ENCODE results near the gene NNMT. TPM values are rescaled to one million over a fixed set of nuclear protein-coding genes. Genes with fewer than 3 reads are reported as not detected.

Gene NNMT
- total RNA-seq, 1 experiment from 2014 or later: not detected

- TF ChIP-seq CTCF (IDR thresholded peaks at IDR 0.05 in 2 of 3, conservative IDR thresholded peaks at IDR 0.05 in 1 of 3; ENCODE audit: borderline replicate concordance in 1 of 3, insufficient read depth in 1 of 3, low read depth in 2 of 3, low read length in 2 of 3) (no peak), SRF (IDR thresholded peaks at IDR 0.05; ENCODE audit: low read depth) (no peak)
Measured at GRCh38 chr11:114291381-114291780, 4.8 kb upstream of the NNMT start (continued).

DNA sequence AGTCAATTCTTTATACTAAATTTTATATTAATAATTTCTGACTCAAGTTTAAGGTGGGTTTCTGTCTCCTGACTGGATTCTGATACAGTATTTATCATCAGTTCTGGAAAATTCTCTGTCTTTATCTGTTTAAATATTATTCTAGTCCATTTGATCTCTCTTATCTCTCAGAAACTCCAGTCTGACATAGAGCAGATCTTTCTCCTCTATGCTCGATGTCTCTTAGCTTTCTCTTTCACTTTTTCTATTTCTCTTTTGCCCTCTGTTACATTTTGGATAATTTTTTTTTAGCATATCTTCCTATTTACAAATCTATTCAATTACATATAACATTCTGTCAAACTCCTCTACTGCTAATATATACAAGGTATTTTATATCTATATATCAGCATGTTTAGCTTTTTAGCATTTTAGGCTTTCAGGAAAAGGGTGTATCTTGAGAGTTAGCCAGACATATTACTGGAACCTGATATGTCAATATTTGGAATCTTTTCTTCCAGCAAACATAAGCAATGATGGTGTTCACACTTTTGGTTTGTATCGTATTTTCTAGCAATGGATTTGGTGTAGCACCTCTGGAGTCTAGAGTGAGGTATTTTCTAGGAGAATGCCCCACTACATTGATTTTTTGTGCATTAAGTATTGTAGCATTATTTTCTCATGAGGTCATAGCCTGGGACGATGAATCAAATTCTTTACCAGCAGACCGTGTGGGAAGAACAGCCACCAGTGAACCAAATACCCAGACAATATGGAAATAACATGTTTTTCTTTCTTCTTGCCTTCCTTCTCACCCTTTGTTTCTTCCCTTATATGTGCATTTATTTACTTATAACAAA is 4.1 kb upstream of the NNMT start:
- no peaks in the 10 kb centered on the region for H3K4me1 ChIP-seq (ENCODE audit: control insufficient read depth in 1 of 2, insufficient read depth in 2 of 2, low read length in 2 of 2)
- POLR2A ChIA-PET: no interaction called here
- H3K9me3 ChIP-seq (ENCODE audit: control insufficient read depth in 1 of 2, insufficient read depth in 1 of 2, low read depth in 1 of 2, low read length in 2 of 2): no peaks in the 10 kb centered on the region
- no peaks in the 10 kb centered on the region for H3K9me2 ChIP-seq (ENCODE audit: insufficient read depth)
- no peak overlapping the region for H3K4me3 ChIP-seq (replicated peaks in 1 of 2; ENCODE audit: low read depth in 1 of 2, low read length in 2 of 2)
- H3K9ac ChIP-seq (ENCODE audit: low read length): no peak overlapping the region
- no peaks in the 10 kb centered on the region for H3K36me3 ChIP-seq (ENCODE audit: control insufficient read depth in 1 of 2, insufficient read depth in 2 of 2, low read length in 2 of 2)
- no peaks in the 10 kb centered on the region for H4K20me1 ChIP-seq (ENCODE audit: insufficient read depth)
- RAD21 ChIA-PET (ENCODE audit: low non-redundant PET in 1 of 2, low total read pairs in 2 of 2, uncharacterized antibody in 2 of 2, unreplicated experiment in 2 of 2): no interaction called here
- ATAC-seq (no peak), DNase-seq (ENCODE audit: low read depth, low spot score) (no peak)
- CTCF ChIA-PET: no interaction called here
- intact Hi-C loops (cut with micrococcal nuclease): no loop called here
- no peak overlapping the region for H3K4me2 ChIP-seq (ENCODE audit: low read length)
- H3K27ac ChIP-seq (ENCODE audit: low read depth, low read length): no peak overlapping the region
- TF ChIP-seq CTCF (IDR thresholded peaks at IDR 0.05 in 2 of 3, conservative IDR thresholded peaks at IDR 0.05 in 1 of 3; ENCODE audit: borderline replicate concordance in 1 of 3, insufficient read depth in 1 of 3, low read depth in 2 of 3, low read length in 2 of 3) (no peak), EZH2 (IDR thresholded peaks at IDR 0.05) (no peak), YY1 (IDR thresholded peaks at IDR 0.05; ENCODE audit: extremely low read depth, insufficient replicate concordance, low read depth, low read length) (no peak), ELF1 (IDR thresholded peaks at IDR 0.05; ENCODE audit: borderline replicate concordance, low read depth) (no peak), RAD21 (IDR thresholded peaks at IDR 0.05; ENCODE audit: low read depth) (no peak), EGR1 (IDR thresholded peaks at IDR 0.05; ENCODE audit: low read depth) (no peak), SRF (IDR thresholded peaks at IDR 0.05; ENCODE audit: low read depth) (no peak), REST (IDR thresholded peaks at IDR 0.05; ENCODE audit: low read depth) (no peak), POLR2AphosphoS5 (IDR thresholded peaks at IDR 0.05; ENCODE audit: low read depth, low read length) (no peak), TCF7L2 (IDR thresholded peaks at IDR 0.05; ENCODE audit: borderline replicate concordance, extremely low read depth, insufficient read depth, insufficient read length) (no peak), CBX3 (IDR thresholded peaks at IDR 0.05; ENCODE audit: low read depth) (no peak)
- H3K27me3 ChIP-seq (ENCODE audit: insufficient read depth, low read length): peaks cover 17% of the 10 kb centered on the region; the same call in 1 of the 2 replicates
- H2AFZ ChIP-seq (ENCODE audit: low read depth, low read length, poor library complexity, severe bottlenecking): no peak overlapping the region
- no peaks in the 10 kb centered on the region for H3K79me2 ChIP-seq (ENCODE audit: insufficient read depth, low read length)
- BruUV-seq (replicated peaks): no TSS peak

All from HCT116 (cell line).